BJ (cell line): ENCODE measurements around the gene FAM131B. TPM values are rescaled to one million over a fixed set of nuclear protein-coding genes. Genes with fewer than 3 reads are reported as not detected.

ENCODE experiments used
- CTCF ChIA-PET: fragments of 350-600 bp; formaldehyde crosslinking; extraction: SDS; loops from one replicate; lab custom pipeline; 2021; ENCODE audit warnings: antibody characterized with exemption, inconsistent platforms; lab: Yijun Ruan, JAX
- POLR2A ChIA-PET: fragments of 300-600 bp; sonication (Branson Sonifier 250); formaldehyde crosslinking; extraction: SDS; loops from one replicate; lab custom pipeline; 2021; ENCODE audit warnings: antibody characterized with exemption; lab: Charles Lee
- DNase-seq: peaks from one replicate; pipeline ENCODE4 v3.0.0-alpha.2; 2011; ENCODE audit warnings: low read depth
- H3K27me3 ChIP-seq: 2 replicates; pipeline ENCODE4 v1.6.0; 2011; ENCODE audit warnings: low read length; ENCODE audit not compliant: control insufficient read depth, insufficient read depth
- H3K36me3 ChIP-seq: 2 replicates; pipeline ENCODE4 v1.5.1; 2011; ENCODE audit warnings: low read length; ENCODE audit not compliant: control insufficient read depth, insufficient read depth
- H3K4me3 ChIP-seq: 2 replicates; pipeline ENCODE4 v1.5.1; 2011; ENCODE audit warnings: low read depth, mild to moderate bottlenecking, control low read depth, low read length
- polyA plus RNA-seq: library from polyadenylated mRNA; depleted of rRNA; stranded (reverse); fragments of >200 nt; gene quantifications from 2 replicates; pipeline ENCODE4 v1.2.3, GENCODE V29; 2011
- TF ChIP-seq, protein P1 (sequence below): IDR thresholded peaks from 2 replicates; pipeline ENCODE4 v1.5.1; 2011; ENCODE audit warnings: low read depth, mild to moderate bottlenecking, control low read depth, inconsistent platforms, low read length, moderate library complexity; ENCODE audit not compliant: insufficient read depth

The FAM131B gene
- polyA plus RNA-seq, 1 experiment, result 2.9 TPM

DNA sequence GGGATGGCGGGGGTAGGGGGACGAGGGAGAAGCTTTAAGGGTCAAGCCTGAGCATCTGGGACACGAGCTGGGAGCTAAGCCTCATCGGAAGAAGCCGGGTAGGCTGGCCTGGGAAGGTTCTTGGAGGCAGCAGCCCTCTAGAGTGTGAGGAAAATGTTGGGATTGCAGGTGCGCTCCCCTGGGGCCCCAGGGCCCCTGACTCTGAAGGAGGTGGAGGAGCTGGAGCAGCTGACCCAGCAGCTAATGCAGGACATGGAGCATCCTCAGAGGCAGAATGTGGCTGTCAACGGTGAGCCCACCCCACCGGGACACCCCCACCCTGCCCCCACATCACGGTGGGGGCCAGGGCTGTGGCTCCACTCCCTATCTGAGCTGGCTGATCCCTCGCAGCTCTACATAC, 25.5 kb upstream of the FAM131B start:
- ChIA-PET POLR2A (no interaction called here), CTCF (interaction anchor here (0.7 to 1.8 kb wide), 4 partner anchors 21 to 147 kb away, joined by 3 to 4 read pairs (median 3); partner anchors contain the start of gene EPHA1)
- Histone ChIP-seq H3K27me3 (no peaks in the 10 kb centered on the region), H3K36me3 (peaks cover 55% of the 10 kb centered on the region), H3K4me3 (no peak overlapping the region)
- DNase-seq, result no peak
- TF ChIP-seq, protein P1, sequence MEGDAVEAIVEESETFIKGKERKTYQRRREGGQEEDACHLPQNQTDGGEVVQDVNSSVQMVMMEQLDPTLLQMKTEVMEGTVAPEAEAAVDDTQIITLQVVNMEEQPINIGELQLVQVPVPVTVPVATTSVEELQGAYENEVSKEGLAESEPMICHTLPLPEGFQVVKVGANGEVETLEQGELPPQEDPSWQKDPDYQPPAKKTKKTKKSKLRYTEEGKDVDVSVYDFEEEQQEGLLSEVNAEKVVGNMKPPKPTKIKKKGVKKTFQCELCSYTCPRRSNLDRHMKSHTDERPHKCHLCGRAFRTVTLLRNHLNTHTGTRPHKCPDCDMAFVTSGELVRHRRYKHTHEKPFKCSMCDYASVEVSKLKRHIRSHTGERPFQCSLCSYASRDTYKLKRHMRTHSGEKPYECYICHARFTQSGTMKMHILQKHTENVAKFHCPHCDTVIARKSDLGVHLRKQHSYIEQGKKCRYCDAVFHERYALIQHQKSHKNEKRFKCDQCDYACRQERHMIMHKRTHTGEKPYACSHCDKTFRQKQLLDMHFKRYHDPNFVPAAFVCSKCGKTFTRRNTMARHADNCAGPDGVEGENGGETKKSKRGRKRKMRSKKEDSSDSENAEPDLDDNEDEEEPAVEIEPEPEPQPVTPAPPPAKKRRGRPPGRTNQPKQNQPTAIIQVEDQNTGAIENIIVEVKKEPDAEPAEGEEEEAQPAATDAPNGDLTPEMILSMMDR, result no peak

DNA sequence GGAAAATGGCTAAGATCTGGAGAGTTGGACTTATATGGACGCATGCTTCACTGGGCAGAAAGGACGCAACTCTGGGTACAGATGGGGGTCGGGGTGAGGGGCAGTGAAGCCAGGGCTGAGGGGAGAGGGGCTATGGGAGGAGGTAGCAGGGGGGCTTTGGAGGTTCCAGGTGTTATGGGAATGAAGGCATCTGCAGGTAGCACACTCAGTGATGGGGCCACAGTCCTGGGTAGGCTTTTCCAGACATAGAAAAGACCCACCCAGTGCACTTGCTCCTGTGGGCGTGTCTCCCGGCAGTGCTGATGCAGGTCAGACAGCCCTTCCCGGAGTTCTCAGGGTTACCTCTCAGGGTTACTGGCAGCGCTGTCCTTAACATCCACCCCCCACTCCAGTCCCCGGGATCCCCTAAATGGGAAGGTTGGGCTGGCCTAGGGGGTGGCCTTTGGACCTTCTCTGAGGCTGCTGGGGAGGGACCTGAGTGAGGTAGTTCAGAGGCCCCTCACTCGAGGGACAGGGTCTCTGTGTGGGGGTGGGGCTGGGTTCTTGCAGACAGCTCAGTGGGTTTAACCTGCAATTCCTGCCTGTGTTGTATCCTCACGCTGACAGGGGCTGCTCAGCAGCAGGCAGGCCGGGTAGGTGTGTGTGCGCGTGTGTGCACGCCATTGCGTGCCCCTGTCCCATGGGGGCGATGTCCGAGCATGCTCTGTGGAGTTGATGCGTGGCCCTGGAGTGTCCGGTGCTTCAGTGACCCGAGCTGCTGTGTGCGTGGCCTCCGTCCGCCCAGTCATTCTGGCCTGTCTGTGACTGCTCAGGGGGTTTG, 24.9 kb upstream of the FAM131B start:
- ChIA-PET POLR2A (no interaction called here), CTCF (interaction anchor here (0.7 to 1.8 kb wide), 3 partner anchors 21 to 98 kb away, joined by 3 to 4 read pairs (median 3); partner anchors contain the start of gene EPHA1)
- Histone ChIP-seq H3K27me3 (no peaks in the 10 kb centered on the region), H3K36me3 (peaks cover 58% of the 10 kb centered on the region), H3K4me3 (no peak overlapping the region)
- DNase-seq, result no peak
- TF ChIP-seq, protein P1, result 0 out of 2 replicates have a peak, but pooled peaks have one; percentile 20

DNA sequence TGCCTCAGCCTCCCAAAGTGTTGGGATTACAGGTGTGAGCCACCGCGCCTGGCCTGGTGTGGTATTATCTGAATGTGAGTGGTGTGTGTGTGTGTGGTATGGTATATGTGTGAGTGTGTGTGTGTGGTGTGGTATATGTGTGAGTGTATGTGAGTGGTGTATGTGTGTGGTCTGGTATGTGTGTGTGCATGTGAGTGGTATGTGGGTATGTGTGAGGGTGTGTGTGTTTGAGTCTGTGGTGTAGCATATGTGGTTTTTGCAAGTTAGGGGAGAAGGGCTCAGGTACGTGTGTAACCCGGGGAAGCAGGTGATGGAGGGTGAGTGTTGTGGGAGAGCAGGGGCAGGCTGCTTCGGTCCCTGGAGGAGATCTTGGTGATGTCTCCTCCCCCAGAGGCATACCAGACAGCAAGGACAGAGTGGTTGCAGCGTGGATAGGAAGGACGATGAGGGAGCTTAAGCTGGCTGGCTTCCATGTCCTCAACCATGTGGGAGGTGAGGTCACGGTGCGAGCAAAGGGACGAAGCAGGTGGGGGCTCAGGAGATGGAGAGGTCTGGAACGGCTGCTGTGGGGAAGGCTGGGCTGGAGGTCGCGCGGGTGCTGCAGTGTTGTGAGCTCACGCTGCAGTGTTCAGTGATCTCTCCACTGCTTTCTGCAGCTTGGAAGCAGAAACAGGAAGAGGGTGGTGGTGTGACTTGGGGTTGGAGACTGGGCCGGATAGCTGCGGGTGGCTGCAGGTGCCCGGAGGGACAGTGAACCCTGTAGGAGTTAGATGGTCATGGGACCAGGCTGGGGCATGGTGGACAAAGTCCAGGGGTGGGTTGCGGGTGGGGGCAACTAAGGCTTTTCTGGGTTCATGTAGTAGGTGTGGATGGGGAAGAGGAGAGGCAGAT, 23.6 kb upstream of the FAM131B start:
- Histone ChIP-seq H3K36me3 (peaks cover 52% of the 10 kb centered on the region), H3K4me3 (no peak overlapping the region), H3K27me3 (no peaks in the 10 kb centered on the region)
- ChIA-PET CTCF (no interaction called here), POLR2A (no interaction called here)
- TF ChIP-seq, protein P1, result no peak
- no peak for DNase-seq

DNA sequence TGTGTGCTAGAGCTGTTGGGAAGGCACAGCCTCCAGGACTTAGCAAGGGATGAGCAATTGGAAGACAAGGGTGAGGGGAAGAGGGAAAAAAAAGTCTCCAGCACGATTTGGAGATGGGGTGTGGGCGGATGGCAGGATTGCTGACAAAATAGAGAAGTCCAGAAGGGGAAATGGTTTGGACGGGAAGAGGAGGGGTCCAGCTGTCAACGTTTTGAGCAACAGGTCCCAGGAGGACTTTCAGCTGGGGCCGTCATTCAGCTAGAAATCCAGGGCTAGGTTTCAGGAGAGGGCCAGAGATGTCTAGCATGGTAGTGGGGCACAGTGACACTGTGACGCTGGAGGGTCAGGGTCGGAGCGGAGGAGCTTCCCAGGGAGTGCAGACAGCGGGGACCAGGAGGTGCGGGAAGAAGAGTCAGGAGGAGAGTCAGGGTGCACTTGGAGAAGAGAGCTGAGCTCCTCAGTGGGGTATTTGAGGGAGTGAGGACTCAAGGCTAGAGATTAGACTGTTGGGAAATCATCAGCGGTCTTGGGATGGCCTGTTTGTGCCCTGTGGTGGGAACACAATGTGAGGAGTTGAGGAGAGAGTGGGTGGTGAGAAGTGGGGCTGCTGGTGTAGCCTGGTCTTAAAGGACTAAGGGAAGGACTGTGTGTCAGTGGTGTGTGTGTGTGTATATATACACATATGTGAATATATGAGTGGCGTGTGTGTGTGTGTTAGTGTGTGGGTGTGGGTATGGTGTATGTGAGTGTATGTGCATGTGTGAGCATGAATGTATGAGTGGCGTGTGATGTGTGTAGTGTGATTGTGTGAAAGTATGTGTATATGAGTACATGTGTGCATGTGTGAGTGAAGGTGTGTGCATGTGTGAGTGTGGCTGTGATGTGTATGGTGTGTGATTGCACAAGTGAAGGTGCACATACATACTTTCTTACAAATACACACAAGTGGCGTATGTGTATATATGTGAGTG, 22.4 kb upstream of the FAM131B start:
- H3K27me3 ChIP-seq, result no peaks in the 10 kb centered on the region
- peak overlapping the region; percentile 85 for H3K4me3 ChIP-seq
- TF ChIP-seq, protein P1, result no peak
- CTCF ChIA-PET, result interaction anchor here (0.8 to 2.8 kb wide), 8 partner anchors 8 to 144 kb away, joined by 3 to 9 read pairs (median 5); partner anchors contain the start of gene EPHA1
- H3K36me3 ChIP-seq, result peaks cover 44% of the 10 kb centered on the region
- POLR2A ChIA-PET, result no interaction called here
- no peak for DNase-seq
